Stimulated activated CD4-positive, alpha-beta T cell treated with anti-CD3 and anti-CD28 coated beads, Interleukin-12 subunit alpha, Interleukin-12 subunit beta, amount 100 ng/mL, for 48 hours (primary cell): ENCODE results near the gene SNRPA.

Experiments used
- DNase-seq, 3 donors: peaks; one replicate each; pipeline ENCODE4 v3.0.0-alpha.2; 2020; ENCODE audit warnings: low read depth in 2 of 3, low spot score in 1 of 3

Gene SNRPA

GRCh38 chr19:40800339-40800996 lies 49.5 kb downstream of the SNRPA start:
- DNase-seq = no peak

GRCh38 chr19:40800997-40801377 lies 50.0 kb downstream of the SNRPA start:
- no peak for DNase-seq

GRCh38 chr19:40801426-40802299 lies 50.7 kb downstream of the SNRPA start:
- no peak for DNase-seq

DNA sequence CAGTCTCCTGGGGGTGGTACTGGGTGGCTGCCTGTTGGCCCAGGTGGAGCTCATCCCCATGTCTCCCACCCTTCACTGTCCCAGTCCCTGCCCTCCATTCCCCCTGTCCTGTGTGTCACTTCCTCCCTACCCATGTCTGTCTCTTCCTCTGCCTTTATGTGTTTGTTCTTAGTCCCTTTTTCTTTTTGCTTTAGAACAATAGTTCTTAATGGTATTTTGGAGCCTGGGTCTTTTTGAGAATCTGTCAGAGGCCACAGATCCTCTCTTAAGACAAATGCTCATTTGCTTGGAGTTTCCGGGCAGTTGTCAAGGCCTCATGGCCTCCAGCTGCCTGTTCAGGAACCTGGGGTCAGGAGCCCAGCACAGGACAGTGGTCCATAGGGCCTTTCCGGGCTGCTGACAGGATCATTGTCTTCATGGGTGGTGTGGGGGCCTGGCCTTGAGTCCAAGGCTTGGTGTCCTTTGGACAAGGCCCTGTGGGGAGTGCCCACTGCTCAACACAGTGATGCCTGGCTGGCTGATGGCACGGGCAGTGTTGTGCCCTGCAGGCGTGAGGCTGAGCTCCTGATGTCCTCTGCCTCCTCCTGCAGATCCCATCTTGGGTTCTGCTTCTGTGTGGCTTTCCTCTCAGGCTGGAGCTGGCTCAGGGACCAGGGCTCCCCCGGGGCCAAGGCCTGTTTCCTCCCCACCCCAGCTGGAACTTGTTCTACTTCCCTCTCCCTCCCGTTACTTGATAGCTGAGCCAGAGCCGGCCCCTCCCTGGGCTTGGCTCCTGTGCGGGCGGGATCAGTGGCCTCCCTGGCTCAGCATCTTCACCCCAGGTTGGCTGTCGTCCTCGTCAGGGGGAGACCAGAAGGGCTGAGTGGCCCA lies 51.5 kb downstream of the SNRPA start:
- no peak for DNase-seq

DNA sequence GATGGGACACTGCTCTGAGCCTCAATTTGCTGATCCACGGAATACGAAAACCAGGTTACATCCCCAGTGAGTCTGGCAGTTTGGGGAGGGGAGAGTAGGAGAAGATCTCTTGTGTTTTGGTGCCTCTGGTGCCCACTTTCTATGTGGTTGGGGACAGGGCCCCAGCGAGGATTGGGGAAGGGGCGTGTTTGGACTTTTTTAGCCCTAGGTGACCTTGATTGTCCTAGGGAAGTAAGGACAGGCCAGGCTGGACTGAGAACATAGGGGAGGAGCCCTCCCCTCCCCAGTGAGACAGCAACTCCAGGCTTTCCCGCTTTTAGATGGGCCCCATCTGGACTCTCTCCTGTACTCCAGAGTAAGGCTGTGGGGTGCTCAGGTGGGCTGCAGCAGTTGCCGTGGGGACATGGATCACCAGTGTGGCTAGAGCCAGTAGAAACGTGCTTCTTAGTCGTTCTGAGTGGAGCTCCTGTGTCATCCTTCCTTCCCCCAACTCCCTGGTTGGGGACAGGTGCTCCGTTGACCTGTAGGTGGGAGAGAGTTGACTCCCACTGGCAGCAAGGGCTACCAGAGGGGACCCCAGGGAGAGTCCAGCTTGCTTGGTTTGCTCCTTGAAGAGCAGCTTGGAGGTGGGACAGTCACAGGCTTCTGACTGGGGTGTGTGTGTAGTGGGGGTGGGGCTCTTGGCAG lies 52.3 kb downstream of the SNRPA start:
- DNase-seq = no peak

GRCh38 chr19:40803857-40804782 lies 53.1 kb downstream of the SNRPA start:
- peak in 2 of 3 donors; percentile 34 to 36 for DNase-seq

DNA sequence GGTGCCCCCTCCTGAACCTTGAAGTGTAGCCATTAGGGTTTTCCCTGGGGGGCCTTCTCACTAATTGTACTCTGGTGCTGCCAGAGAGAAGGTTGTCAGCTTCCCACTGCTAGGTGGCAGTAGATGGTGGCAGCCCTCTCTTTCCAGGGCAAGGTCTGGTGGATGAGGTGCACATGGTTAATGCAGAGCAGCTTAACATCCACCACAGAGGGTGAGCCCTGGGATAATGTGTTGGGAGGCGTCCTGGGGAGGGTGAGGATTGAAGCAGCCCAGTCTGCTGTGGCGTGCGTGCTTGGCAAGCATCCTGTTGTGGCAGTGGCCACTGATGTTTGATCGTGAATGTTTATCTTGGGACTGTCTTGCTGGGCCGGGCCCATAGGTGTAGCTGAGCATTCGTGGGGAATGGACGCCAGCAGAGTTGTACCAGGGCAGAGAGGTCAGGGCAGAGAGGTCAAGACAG lies 53.8 kb downstream of the SNRPA start:
- no peak for DNase-seq

- DNase-seq = no peak
Measured at GRCh38 chr19:40805258-40805868, 54.4 kb downstream of the SNRPA start.

- DNase-seq = peak; percentile 61 to 79 (median 72)
Measured at GRCh38 chr19:40806423-40807146, 55.6 kb downstream of the SNRPA start.

DNA sequence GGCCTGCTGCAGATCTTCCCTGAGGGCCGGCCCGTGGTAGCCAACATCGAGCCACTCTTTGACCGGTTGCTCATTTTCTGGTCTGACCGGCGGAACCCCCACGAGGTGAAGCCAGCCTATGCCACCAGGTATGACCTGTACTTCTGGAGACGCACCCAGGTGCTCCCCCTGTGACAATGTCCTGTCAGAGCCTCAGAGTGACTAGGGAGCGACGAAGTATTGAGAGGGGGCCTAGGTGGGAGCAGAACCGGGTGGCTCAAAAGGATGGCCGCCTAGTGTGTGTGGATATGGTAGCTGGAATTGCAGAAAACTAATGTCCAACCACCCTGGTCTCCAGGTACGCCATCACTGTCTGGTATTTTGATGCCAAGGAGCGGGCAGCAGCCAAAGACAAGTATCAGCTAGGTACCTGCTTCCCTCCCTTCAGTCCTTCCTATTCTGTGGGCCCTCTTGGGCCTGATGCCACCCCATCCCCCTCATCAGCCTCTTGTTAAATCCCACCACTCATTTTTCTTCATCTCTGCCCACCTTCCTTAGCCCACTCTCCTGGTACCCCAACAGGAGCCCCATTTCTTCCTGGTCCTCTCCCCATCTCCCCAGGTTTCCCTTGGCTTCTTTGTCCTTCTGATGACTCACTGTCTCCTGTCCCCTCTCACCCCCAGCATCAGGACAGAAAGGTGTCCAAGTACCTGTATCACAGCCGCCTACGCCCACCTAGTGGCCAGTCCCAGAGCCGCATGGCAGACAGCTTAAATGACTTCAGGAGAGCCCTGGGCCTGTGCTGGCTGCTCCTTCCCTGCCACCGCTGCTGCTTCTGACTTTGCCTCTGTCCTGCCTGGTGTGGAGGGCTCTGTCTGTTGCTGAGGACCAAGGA lies 56.4 kb downstream of the SNRPA start:
- DNase-seq = no peak

GRCh38 chr19:40808021-40808325 lies 57.0 kb downstream of the SNRPA start:
- no peak for DNase-seq

DNA sequence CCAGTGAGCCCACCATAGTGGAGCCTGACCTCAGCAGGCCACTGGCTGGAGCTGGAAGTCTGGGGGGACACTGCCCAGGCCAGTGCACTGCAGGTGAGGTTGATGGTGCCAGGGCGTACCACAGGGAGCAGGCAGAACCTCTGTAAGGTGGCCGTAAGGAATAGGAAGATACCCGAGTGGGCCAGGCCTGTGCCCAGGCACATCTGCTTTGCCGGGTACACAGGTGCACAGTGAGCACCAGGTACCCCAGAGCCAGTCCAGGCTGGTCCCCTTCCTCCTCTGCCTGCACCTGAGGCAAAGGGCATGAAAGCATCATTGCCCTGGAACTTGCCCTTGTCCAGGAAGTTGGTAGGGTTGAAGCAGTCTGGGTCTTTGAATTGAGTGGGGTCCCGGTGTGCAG lies 57.5 kb downstream of the SNRPA start:
- no peak for DNase-seq

- DNase-seq = no peak
Measured at GRCh38 chr19:40809358-40810086, 58.5 kb downstream of the SNRPA start.

DNA sequence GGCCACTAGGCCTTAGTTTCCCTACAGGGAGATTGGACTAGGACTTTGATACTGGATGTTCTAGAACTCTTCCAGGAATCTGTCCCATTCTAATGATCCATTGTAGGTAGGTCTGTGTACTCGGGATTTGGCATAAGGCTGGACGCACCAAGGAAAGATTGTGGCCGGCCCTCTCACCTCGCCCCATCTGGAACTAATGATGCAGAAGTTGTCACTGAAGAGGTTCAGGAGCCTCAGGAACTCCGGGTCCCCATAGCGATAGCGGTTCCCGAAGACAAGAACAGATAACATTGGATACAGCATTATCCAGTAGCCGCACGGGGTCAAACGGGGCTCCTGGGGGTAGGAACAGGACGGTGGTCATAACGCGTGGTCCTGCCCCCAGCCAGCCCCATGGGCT lies 59.2 kb downstream of the SNRPA start:
- DNase-seq = no peak

GRCh38 chr19:40810649-40811408 lies 59.8 kb downstream of the SNRPA start:
- DNase-seq = peak in 2 of 3 donors; percentile 44 to 49

DNA sequence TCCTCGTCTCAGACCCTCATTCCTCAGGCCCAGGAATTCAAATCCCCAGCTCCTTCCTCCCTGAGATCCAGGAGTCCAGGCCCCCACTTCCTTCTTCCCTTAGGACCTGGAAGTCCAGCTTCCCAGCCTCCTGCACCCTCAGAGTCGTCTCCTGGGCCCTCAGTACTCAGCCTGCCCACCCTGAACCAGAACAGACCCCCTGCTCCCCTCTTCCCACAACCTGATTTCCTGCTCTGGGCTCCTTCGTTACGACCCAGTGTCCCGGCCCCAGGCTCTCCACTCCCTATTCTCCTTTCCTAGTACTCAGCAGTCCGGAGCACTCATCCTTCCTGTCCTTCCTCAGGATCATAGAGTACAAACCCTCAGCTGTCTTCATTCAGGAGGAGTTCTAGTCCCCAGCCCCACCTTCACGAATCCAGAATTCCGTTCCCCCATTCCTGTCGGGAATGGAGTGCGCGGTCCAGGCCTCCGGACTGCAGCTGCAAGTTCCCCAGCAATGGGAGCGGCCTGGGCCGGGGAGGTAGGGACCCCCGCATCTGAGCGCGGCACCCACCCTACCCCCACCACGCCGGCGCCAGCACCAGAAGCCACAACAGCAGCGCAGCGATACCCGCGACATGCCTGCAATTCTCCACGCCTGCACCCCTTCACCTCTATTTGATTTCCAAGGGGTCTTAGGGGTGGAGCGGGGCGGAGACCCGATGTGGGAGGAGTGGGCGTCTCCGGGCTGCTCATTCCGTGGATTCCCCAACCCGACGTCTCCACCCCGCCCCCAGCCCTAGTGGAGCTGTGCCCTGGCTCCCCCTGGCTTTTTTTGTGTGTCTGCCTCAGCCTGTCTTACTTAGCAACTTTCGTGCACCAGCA lies 60.7 kb downstream of the SNRPA start:
- no peak for DNase-seq
